HFFc6 (cell line): ENCODE data around the gene DENND1A. TPM values are rescaled to one million over a fixed set of nuclear protein-coding genes. Genes with fewer than 3 reads are reported as not detected.

ENCODE experiments used
- DNase-seq: peaks from one replicate; pipeline ENCODE4 v3.0.0-alpha.2; 2018
- H3K27ac Mint-ChIP-seq: 2 replicates; pipeline ENCODE4 v1.8.0; 2020; ENCODE audit warnings: mild to moderate bottlenecking, mixed read lengths
- H3K27me3 Mint-ChIP-seq: 2 replicates; pipeline ENCODE4 v1.8.0; 2021; ENCODE audit warnings: mild to moderate bottlenecking, moderate library complexity, mixed read lengths; ENCODE audit not compliant: insufficient read depth
- H3K36me3 Mint-ChIP-seq: 2 replicates; pipeline ENCODE4 v1.8.0; 2021; ENCODE audit warnings: low read depth, mixed read lengths
- H3K4me1 Mint-ChIP-seq: 2 replicates; pipeline ENCODE4 v1.8.0; 2020; ENCODE audit warnings: low read depth, mixed read lengths
- H3K4me3 Mint-ChIP-seq: 2 replicates; pipeline ENCODE4 v1.8.0; 2020; ENCODE audit warnings: mild to moderate bottlenecking, moderate library complexity, mixed read lengths
- H3K9me3 Mint-ChIP-seq: 2 replicates; pipeline ENCODE4 v1.8.0; 2020; ENCODE audit warnings: mild to moderate bottlenecking, mixed read lengths
- total RNA-seq, 6 experiments: library from RNA; stranded (reverse); fragmentation: NEBNext Ultra II Directional; extraction: Animal tissue kit (Norgen Biotek cat#: 25700); gene quantifications; 2 replicates in 1 of 6; 3 replicates in 5 of 6; pipeline ENCODE4 v1.2.3, GENCODE V29; 2021
- TF ChIP-seq, protein P1 (sequence below): fragments of 200-600 bp; sonication (generic); IDR thresholded peaks from 2 replicates; pipeline ENCODE4 v1.5.0; 2021; ENCODE audit warnings: antibody characterized with exemption, mild to moderate bottlenecking

The DENND1A gene
- total RNA-seq, 6 experiments from 2014 or later: 25.4 to 38.3 (median 30.3) TPM

DNA sequence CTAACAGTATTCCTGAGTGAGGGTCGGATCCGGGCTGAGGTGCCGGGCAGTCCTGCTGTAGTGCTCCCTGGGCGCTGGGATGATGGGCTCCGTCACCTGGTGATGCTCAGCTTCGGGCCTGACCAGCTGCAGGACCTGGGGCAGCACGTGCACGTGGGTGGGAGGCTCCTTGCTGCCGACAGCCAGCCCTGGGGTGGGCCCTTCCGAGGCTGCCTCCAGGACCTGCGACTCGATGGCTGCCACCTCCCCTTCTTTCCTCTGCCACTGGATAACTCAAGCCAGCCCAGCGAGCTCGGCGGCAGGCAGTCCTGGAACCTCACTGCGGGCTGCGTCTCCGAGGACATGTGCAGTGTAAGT lies 558.7 kb downstream of the DENND1A start:
- no peaks in the 10 kb centered on the region for H3K36me3 Mint-ChIP-seq
- H3K4me1 Mint-ChIP-seq: no peaks in the 10 kb centered on the region; the same call in 1 of the 2 replicates
- no peak overlapping the region for H3K4me3 Mint-ChIP-seq
- DNase-seq: no peak
- H3K27ac Mint-ChIP-seq: no peak overlapping the region
- peaks cover 26% of the 10 kb centered on the region for H3K27me3 Mint-ChIP-seq
- TF ChIP-seq, protein P1, sequence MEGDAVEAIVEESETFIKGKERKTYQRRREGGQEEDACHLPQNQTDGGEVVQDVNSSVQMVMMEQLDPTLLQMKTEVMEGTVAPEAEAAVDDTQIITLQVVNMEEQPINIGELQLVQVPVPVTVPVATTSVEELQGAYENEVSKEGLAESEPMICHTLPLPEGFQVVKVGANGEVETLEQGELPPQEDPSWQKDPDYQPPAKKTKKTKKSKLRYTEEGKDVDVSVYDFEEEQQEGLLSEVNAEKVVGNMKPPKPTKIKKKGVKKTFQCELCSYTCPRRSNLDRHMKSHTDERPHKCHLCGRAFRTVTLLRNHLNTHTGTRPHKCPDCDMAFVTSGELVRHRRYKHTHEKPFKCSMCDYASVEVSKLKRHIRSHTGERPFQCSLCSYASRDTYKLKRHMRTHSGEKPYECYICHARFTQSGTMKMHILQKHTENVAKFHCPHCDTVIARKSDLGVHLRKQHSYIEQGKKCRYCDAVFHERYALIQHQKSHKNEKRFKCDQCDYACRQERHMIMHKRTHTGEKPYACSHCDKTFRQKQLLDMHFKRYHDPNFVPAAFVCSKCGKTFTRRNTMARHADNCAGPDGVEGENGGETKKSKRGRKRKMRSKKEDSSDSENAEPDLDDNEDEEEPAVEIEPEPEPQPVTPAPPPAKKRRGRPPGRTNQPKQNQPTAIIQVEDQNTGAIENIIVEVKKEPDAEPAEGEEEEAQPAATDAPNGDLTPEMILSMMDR: no peak
- no peaks in the 10 kb centered on the region for H3K9me3 Mint-ChIP-seq

- no peaks in the 10 kb centered on the region for H3K36me3 Mint-ChIP-seq
- H3K27me3 Mint-ChIP-seq: peaks cover 26% of the 10 kb centered on the region
- H3K4me1 Mint-ChIP-seq: no peaks in the 10 kb centered on the region; the same call in 1 of the 2 replicates
- no peaks in the 10 kb centered on the region for H3K9me3 Mint-ChIP-seq
- TF ChIP-seq, protein P1: no peak
- no peak overlapping the region for H3K27ac Mint-ChIP-seq
- no peak overlapping the region for H3K4me3 Mint-ChIP-seq
- no peak for DNase-seq
Measured at GRCh38 chr9:123370526-123371227, 559.2 kb downstream of the DENND1A start.

GRCh38 chr9:123370108-123370507 lies 559.8 kb downstream of the DENND1A start:
- Mint-ChIP-seq H3K27ac (no peak overlapping the region), H3K4me3 (no peak overlapping the region), H3K36me3 (no peaks in the 10 kb centered on the region), H3K4me1 (no peaks in the 10 kb centered on the region; the same call in 1 of the 2 replicates), H3K9me3 (no peaks in the 10 kb centered on the region), H3K27me3 (peaks cover 26% of the 10 kb centered on the region)
- TF ChIP-seq, protein P1: no peak
- no peak for DNase-seq

- no peak for DNase-seq
- peaks cover 1% of the 10 kb centered on the region for H3K4me1 Mint-ChIP-seq
- TF ChIP-seq, protein P1: no peak
- no peak overlapping the region for H3K4me3 Mint-ChIP-seq
- no peaks in the 10 kb centered on the region for H3K36me3 Mint-ChIP-seq
- H3K27me3 Mint-ChIP-seq: peaks cover 22% of the 10 kb centered on the region
- no peak overlapping the region for H3K27ac Mint-ChIP-seq
- no peaks in the 10 kb centered on the region for H3K9me3 Mint-ChIP-seq
Measured at GRCh38 chr9:123369296-123369695, 560.6 kb downstream of the DENND1A start.

- TF ChIP-seq, protein P1: no peak
- Mint-ChIP-seq H3K4me3 (no peak overlapping the region), H3K36me3 (no peaks in the 10 kb centered on the region), H3K27me3 (peaks cover 17% of the 10 kb centered on the region), H3K27ac (no peak overlapping the region), H3K9me3 (no peaks in the 10 kb centered on the region), H3K4me1 (peaks cover 6% of the 10 kb centered on the region)
- no peak for DNase-seq
Measured at GRCh38 chr9:123368536-123369153, 561.3 kb downstream of the DENND1A start.
